GM19099 (cell line): Measurements from ENCODE around the gene MB.

Experiments used
- POLR2A ChIP-seq: IDR thresholded peaks from 3 replicates; pipeline ENCODE4 v1.6.1; 2011; ENCODE audit warnings: low read depth; ENCODE audit not compliant: insufficient read length; ENCODE audit errors: extremely low read depth

MB gene

DNA sequence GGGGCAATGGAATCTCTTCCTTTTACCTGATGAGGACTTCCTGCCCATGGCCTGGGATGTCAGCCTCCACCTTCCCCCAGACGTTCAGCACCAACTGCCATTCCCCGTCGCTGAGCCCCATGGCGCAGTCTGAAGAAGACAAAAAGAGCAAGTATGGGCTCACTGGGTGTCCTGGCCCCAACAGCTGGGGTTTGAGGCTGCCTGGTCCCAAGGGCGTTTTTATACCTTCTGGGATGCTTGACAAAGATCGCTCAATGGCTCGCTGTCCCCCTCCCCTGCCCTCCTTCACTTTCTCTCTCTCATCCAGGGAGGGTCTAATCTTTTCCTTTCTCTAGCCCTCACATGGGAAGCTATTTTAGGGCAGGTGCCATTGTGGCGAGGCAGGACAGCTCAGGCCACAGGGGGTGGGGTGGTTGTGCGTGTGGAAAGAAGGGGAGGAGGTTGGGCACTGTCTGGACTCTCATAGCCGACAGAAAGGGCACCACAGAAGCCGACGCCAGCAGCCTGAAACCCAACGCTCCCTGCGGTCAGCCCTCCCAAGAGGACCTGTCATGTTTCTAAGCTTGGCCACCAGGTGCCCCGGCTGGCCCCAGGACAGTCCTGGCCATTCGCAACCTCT is at the start of gene MB:
TSS of gene MB (minus strand) at position 193 of the 619 bp plus-strand sequence. CDS start at position 121, 72 bp downstream.
- TF ChIP-seq POLR2A = no peak

DNA sequence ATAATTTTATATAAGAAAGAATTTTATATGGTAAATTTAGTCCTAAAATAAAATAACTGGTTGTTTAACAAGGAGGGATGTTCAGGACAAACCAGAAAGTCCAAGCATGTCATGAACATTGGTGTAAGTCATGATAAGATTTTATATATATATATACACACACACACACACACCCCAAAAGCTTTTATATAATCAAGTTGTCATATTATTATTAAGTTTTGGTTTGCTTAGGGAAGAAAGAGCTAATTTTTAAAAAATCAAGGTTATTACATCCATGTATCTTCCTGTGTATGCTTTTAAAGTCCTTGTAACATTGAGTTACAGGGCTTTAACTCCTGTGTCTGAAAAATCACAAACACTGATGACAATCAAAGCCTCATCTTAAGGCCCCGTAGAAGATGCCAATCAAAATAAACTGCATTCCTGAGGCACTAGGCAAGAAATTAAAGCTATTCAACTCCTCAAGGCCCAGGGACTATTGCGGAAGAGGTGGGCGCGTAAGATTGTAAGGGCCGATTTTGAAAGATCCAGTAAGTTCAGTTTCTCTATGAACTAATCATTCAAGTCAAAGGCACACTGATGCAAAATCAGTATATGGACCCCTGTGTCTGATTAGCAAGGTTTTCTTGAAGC is 47.9 kb upstream of the MB start:
- TF ChIP-seq POLR2A = no peak

DNA sequence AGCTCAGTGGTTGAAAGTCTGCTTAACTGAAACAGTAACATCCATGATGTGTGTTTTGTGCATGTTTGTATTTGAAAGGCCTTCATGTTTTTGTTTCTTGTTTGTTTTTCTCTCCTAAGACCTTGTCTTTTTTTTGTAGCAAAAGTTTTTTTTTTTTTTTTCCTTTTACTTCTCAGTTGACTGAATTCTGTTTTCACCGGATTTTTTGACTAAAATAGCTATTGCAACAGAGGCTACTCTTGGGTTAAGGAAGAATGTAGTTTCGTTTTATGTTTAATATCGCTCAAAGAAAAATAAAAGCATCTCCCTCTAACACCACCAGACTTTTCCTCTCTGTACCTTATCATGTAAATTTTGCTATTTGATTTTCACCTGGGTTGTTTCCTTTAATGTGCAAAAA is 46.2 kb upstream of the MB start:
- no peak for TF ChIP-seq POLR2A

DNA sequence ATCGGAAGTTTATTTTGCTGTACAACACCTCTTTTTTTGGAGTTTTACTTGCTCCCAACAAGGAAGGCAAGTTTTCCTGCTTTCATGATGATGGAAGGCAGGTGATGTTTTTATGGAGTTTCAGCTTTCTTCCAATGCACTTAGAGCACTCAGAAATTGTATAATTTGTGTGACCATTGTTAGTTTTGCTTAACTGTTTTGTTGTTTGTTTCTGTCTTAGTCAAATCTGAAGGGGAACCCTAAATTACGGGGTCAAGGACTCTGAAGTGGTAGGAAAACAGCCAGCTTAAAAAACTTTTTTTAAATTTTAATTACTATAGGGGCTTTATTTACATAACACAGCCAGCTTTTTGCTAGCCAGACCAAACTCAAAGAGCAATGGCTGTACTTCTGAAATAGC is 45.8 kb upstream of the MB start:
- no peak for TF ChIP-seq POLR2A

DNA sequence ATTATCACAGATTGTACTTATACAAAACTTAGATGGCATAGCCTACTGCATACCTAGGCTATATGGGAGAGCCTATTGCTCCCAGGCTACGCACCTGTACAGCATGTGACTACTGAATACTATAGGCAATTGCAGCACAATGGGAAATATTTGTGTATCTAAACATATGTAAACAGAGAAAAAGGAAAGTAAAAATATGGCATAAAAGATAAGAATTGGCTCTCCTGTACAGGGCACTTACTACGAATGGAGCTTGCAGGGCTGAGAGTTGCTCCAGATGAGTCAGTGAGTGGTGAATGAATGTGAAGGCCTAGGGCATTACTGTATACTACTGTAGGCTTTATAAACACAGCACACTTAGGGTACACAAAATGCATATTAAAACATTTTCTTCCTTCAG is 44.3 kb upstream of the MB start:
- no peak for TF ChIP-seq POLR2A

DNA sequence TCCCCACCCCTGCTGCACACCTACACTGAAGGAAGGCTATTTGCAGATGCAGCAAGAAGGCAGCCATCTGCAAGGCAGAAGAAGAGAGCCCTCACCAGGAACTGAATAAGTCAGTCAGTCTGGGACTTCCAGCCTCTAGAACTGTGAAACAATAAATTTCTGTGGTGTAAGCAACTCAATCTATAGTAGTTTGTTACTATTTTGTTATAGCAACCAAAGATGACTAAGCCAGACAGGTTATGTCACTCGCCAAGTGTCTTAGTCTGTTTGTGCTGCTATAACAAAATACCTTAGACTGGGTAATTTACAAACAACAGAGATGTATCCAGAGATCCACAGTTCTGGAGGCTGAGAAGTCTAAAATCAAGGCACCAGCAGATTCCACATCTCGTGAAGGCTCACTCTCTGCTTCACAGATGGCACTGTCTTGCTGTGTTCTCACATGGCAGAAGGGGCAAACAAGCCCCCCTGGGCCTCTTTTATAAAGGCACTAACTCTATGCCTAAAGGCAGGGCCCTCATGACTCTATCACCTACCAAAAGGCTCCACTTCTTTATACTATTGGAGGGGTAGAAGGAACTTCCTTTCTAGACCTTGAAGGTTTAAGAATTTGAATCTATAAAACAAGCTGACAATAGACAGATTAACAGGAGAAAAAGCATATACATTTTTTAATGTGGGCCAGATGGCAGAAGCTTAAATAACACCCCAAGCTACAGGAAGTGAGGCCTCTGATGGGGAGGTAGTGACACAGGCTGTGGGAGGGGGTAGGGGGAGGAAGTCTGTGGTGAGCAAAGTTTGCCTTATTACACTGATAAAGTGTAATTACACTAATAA is 43.4 kb upstream of the MB start:
- TF ChIP-seq POLR2A = no peak

DNA sequence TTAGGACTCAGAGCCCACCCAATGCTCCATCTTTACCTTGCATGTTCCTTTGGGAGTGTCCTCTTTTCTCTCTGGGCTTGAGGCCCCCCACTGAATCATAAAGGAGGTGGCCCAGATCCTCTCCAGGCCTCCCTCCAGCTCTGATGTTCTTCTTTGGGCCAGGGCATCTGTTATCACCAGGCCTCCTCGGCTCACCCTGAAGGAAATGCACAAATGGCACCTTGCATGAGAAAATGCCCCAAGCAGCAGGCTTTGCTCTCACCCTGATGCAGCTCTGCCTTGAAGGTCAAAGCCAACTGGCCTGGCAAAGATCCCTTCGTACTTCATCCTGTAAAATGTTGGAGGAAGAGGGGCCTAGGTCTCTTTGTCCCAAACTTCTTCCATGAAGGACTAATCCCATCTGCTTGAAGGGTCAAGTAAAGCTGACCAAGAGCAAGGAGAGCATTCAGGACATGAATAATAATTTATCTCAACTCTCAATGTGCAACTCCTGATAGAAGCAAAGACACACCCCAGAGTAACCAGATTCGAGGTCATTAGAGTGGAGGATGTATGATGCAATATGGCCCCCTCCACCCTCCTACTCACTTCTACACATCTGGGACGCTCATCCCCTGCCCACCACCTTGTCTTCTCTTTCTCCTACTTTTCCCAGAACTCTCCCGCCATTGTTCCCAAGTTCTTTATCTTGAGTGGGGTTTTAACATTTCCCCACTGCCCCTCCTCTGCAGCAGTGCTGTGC is 40.6 kb upstream of the MB start:
- TF ChIP-seq POLR2A = no peak

DNA sequence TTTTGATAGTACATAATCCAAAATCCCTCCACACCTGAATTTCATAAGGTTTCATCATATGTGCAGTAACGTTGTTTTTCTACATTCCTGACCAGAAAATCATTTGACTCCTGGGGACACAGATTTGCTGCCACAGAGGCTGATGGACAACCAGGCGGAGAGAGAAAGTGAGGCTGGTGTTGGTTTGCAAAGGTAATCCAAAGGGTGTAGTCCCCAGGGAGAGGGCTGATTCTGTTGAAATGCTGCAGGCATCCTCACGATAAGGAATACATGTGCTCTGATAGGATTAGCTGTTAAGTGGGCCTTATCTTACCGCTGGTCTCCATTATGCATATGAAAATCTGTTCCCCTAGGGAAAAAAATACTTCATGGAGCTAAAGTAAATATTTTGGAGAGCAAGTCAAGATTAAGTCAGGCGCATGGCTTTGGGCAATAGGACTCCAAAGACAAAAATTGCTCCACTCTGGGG is 39.2 kb upstream of the MB start:
- no peak for TF ChIP-seq POLR2A

DNA sequence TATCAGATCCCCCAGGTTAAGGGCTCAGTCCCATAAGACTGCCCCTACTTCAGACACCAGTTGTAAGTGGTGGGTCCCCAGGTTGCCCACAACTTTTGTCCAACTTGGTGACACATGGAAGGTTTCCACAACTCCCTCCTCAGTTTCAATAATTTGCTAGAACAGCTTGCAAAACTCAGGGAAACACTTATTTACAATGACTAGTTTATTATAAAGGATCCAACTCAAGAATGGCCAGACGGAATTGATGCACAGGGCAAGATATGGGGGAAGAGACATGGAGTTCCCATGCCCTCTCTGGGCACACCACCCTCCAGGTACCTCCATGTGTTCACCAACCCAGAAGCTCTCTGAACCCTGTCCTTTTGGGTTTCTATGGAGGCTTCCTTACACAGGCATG is 36.7 kb upstream of the MB start:
- TF ChIP-seq POLR2A = no peak

DNA sequence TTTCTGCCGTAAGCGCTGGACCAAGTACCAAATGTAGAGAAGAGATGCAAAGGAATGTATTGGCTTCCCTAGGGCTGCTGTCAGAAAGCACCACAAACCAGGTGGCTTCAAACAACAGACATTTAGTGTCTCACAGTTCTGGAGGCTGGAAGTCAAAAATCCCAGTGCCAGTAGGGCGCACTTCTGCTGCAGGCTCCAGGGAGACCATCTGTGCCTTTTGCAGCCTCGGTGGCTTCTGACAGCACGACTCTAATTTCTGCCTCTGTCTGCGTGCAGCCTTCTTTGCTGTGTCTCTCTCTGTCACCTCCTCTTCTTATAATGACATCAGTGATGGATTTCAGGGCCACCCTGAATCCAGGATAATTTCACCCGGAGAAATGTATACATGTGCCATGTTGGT is 34.0 kb upstream of the MB start:
- TF ChIP-seq POLR2A = no peak

DNA sequence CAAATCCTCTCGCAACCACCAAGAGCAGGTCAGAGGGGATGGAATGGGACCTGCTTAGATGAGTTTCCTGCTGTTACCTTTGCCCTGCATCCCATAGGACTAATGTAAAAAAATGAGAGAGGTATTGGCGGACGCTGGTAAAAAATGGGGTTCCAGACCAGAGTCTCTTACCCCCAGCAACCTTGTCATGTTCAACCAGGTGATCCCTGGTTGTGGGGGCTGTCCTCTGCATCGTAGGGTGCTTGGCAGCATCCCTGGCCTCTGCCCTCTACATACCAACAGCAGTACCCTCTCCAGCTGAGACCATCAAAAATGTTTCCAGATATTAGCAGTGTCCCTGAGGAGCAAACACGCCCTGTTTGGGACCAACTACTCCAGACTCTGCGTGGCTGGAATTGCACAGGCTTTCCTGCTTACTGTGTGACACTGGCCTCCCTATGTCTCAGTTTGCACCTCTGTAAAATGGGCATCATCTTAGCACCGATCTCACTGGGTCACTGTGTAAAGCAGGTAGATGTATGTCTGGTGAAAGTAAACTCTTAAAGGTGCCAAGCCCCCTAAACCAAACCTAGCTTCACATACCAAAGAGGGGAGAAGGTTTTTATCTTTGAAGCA is 32.6 kb upstream of the MB start:
- no peak for TF ChIP-seq POLR2A

DNA sequence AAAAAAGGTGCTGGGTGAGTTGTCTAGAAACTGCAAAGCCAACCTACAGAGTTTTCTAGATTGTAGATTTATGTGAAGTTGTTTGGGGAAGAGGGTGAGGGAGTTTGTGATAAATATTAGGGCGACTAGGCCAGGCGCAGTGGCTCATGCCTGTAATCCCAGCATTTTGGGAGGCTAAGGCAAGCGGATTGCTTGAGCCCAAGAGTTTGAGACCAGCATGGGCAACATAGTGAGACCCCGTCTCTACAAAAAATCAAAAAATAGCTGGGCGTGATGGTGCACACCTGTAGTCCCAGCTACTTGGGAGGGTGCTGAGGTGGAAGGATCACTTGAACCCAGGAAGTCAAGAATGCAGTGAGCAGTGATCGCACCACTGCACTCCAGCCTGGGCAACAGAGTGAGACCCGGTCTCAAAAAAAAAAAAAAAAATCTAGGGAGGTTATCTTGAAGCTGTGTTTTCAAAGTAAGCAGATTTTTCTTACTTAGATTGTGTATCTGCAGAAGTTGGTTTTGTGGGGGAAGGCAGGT is 32.0 kb upstream of the MB start:
- no peak for TF ChIP-seq POLR2A

DNA sequence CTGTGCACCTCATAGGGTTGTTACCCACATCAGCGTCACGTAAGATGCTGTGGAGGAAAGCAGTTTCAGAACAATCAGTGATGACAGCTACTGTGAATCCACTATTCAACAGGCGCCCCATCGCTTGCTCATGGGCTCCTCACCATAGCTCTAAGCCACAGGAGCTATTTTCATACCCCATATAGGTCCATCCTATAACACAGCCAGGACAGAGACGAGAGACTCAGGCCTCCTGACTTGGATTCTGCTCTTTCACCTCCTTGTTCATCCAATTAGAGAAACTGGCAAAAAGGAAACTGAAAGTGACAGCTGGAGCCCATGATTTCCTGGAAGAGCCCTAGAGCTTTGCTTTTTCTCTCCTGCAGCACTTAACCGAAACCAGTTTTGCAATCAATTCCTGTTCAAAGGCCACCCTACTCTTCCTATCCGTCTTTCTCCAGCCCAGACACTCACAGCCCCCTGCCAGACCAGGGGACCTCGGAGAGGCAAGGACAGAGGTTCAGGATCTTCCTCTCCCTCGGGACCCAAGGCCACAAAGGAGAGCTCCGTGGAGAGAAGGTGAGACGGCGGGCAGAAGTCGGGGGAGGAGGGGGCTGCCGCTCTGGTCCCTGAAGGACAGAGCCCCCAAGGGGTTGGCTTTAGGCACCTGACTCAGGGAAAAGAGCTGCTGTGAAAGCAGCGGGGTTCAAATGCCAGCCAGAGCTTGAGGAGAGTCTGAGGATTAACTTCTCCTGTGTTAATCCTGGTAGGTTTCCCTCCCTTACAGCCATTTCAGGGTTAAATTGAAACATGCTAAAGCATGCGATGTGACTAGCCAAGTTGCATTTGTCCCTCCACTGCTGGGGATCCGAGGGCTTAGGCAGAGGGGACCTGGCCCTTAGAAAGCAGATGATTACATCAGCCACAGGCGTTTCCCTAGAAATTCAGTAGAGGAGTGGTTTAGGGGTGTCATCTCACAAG is 31.2 kb upstream of the MB start, which contains the start of gene APOL6:
TSS of gene APOL6 (plus strand) at position 381 of the 960 bp plus-strand sequence. CDS start 7,980 bp downstream, outside the sequence.
- TF ChIP-seq POLR2A = peak; percentile 61
